Right atrium auricular region (tissue), 2 donors: ENCODE results near the gene C2orf81. TPM values are rescaled to one million over a fixed set of nuclear protein-coding genes. Genes with fewer than 3 reads are reported as not detected.

Source experiments
- DNase-seq: peaks from one replicate; pipeline ENCODE4 v3.0.0-alpha.2; 2019; ENCODE audit warnings: low spot score
- H3K27ac ChIP-seq, 2 donors: fragments of 200-600 bp; sonication (generic); 1 replicate in 1 of 2; 2 replicates in 1 of 2; pipeline ENCODE4 v1.5.1; 2016 to 2019
- H3K27me3 ChIP-seq, 2 donors: fragments of 200-600 bp; sonication (generic); one replicate each; pipeline versions ENCODE4 v1.5.1 to v1.6.0; 2017 to 2019
- H3K36me3 ChIP-seq: fragments of 200-600 bp; sonication (generic); one replicate; pipeline ENCODE4 v1.5.1; 2016
- H3K4me1 ChIP-seq, 2 donors: fragments of 200-600 bp; sonication (generic); one replicate each; pipeline versions ENCODE4 v1.5.1 to v1.6.0; 2017 to 2019
- H3K4me3 ChIP-seq, 2 donors: fragments of 200-600 bp; sonication (generic); 1 replicate in 1 of 2; 2 replicates in 1 of 2; pipeline ENCODE4 v1.5.1; 2017 to 2019; ENCODE audit warnings: mild to moderate bottlenecking in 1 of 2, moderate library complexity in 1 of 2
- H3K9me3 ChIP-seq, 2 donors: fragments of 200-600 bp; sonication (generic); one replicate each; pipeline ENCODE4 v1.5.1; 2019
- CTCF ChIP-seq, 2 donors: fragments of 200-600 bp; sonication (generic); IDR thresholded peaks; one replicate each; pipeline ENCODE4 v1.5.1; 2019; ENCODE audit warnings: antibody characterized with exemption in 2 of 2
- total RNA-seq, 2 donors: library from RNA; depleted of rRNA; stranded (reverse); fragments of >200 nt; gene quantifications; one replicate each; pipeline ENCODE4 v1.1.0, GENCODE V29; 2016

C2orf81 gene
- total RNA-seq, 2 donors from 2014 or later, result 0.94 to 1.0 TPM

- TF ChIP-seq CTCF (IDR thresholded peaks at IDR 0.05), result no peak
- Histone ChIP-seq H3K9me3 (no peaks in the 10 kb centered on the region), H3K4me1 (peaks cover 0 to 62% of the 10 kb centered on the region in 2 donors), H3K27me3 (no peaks in the 10 kb centered on the region), H3K36me3 (no peaks in the 10 kb centered on the region), H3K4me3 (peak overlapping the region; percentile 41 to 61), H3K27ac (peak overlapping the region; percentile 86 to 89)
- peak; percentile 76 for DNase-seq
These were observed 18.5 kb upstream of the C2orf81 start for GRCh38 chr2:74439803-74440377.

- DNase-seq, result no peak
- H3K36me3 ChIP-seq, result no peaks in the 10 kb centered on the region
- H3K27ac ChIP-seq, result peak overlapping the region; percentile 86 to 89
- no peak for TF ChIP-seq CTCF (IDR thresholded peaks at IDR 0.05)
- peaks cover 0 to 62% of the 10 kb centered on the region in 2 donors for H3K4me1 ChIP-seq
- H3K9me3 ChIP-seq, result no peaks in the 10 kb centered on the region
- H3K27me3 ChIP-seq, result no peaks in the 10 kb centered on the region
- H3K4me3 ChIP-seq, result peak overlapping the region; percentile 41 to 61
These were observed 18.0 kb upstream of the C2orf81 start for GRCh38 chr2:74439373-74439772.

GRCh38 chr2:74438248-74438647 lies 16.8 kb upstream of the C2orf81 start:
- no peak for TF ChIP-seq CTCF (IDR thresholded peaks at IDR 0.05)
- Histone ChIP-seq H3K27ac (no peak overlapping the region), H3K4me1 (peaks cover 0 to 62% of the 10 kb centered on the region in 2 donors), H3K4me3 (peak overlapping the region in 1 of 2 donors; percentile 61), H3K9me3 (no peaks in the 10 kb centered on the region), H3K36me3 (no peaks in the 10 kb centered on the region), H3K27me3 (no peaks in the 10 kb centered on the region)
- no peak for DNase-seq

- peak overlapping the region; percentile 7 to 27 for H3K27ac ChIP-seq
- no peak for DNase-seq
- H3K36me3 ChIP-seq, result peaks cover 3% of the 10 kb centered on the region
- no peaks in the 10 kb centered on the region for H3K9me3 ChIP-seq
- H3K4me1 ChIP-seq, result peaks cover 0 to 58% of the 10 kb centered on the region in 2 donors
- H3K4me3 ChIP-seq, result peak overlapping the region in 1 of 2 donors; percentile 28
- no peak for TF ChIP-seq CTCF (IDR thresholded peaks at IDR 0.05)
- no peaks in the 10 kb centered on the region for H3K27me3 ChIP-seq
These were observed 15.7 kb upstream of the C2orf81 start for GRCh38 chr2:74436848-74437695.

GRCh38 chr2:74436111-74436805 lies 14.8 kb upstream of the C2orf81 start:
- Histone ChIP-seq H3K4me1 (peaks cover 0 to 50% of the 10 kb centered on the region in 2 donors), H3K4me3 (peak overlapping the region in 1 of 2 donors; percentile 28), H3K27ac (peak overlapping the region; percentile 7 to 27), H3K9me3 (no peaks in the 10 kb centered on the region), H3K27me3 (no peaks in the 10 kb centered on the region), H3K36me3 (peaks cover 12% of the 10 kb centered on the region)
- no peak for TF ChIP-seq CTCF (IDR thresholded peaks at IDR 0.05)
- no peak for DNase-seq
